ENCODE measurements around the gene C10orf95. TPM values are rescaled to one million over a fixed set of nuclear protein-coding genes. Genes with fewer than 3 reads are reported as not detected.

Gene C10orf95
- total RNA-seq, 1 experiment from 2014 or later, result 0.82 TPM

DNA sequence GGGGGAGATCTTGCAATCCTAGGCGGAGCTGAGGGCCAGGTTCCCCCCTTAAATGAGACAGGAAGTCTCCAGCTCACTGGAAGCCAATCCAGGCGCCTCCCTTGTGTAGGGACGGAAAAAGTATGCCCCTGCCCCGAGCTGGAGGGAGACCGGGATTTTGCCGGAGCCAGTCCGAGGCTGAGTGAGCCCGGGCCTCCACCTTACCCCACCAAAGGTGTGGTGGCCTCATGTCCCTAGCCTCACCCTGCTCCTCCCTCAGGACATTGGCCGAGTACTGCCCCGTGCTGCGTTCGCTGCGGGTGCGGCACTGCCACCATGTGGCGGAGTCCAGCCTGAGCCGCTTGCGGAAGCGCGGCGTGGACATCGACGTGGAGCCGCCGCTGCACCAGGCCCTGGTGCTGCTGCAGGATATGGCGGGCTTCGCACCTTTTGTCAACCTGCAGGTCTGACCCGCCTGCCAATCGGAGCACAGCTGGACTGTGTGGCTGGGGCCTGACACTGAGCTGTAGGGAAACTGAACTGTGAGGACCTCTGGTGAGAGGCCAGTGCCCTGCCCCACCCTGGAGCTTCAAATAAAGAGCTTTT, 28.7 kb downstream of the C10orf95 start:
- Histone ChIP-seq H3K4me3 (ENCODE audit: low read depth, low read length) (peak overlapping the region; percentile 83), H3K4me1 (peaks cover 9% of the 10 kb centered on the region; the same call in 1 of the 2 replicates), H3K36me3 (ENCODE audit: control insufficient read depth, insufficient read depth, low read length) (0 out of 2 replicates have a peak, but pooled peaks cover 1% of the 10 kb centered on the region), H3K9me3 (no peaks in the 10 kb centered on the region), H3K27me3 (replicated peaks; ENCODE audit: control insufficient read depth, insufficient read depth, low read length) (no peaks in the 10 kb centered on the region)
- Mint-ChIP-seq H3K4me3 (ENCODE audit: unreplicated experiment) (peak overlapping the region; percentile 99), H3K36me3 (ENCODE audit: insufficient read depth, unreplicated experiment) (peaks cover 33% of the 10 kb centered on the region), H3K27me3 (ENCODE audit: insufficient read depth, unreplicated experiment) (no peaks in the 10 kb centered on the region), H3K4me1 (ENCODE audit: low read depth, unreplicated experiment) (peaks cover 7% of the 10 kb centered on the region), H3K9me3 (ENCODE audit: unreplicated experiment) (no peaks in the 10 kb centered on the region), H3K27ac (ENCODE audit: unreplicated experiment) (peak overlapping the region; percentile 97)
- TF ChIP-seq, protein P1, sequence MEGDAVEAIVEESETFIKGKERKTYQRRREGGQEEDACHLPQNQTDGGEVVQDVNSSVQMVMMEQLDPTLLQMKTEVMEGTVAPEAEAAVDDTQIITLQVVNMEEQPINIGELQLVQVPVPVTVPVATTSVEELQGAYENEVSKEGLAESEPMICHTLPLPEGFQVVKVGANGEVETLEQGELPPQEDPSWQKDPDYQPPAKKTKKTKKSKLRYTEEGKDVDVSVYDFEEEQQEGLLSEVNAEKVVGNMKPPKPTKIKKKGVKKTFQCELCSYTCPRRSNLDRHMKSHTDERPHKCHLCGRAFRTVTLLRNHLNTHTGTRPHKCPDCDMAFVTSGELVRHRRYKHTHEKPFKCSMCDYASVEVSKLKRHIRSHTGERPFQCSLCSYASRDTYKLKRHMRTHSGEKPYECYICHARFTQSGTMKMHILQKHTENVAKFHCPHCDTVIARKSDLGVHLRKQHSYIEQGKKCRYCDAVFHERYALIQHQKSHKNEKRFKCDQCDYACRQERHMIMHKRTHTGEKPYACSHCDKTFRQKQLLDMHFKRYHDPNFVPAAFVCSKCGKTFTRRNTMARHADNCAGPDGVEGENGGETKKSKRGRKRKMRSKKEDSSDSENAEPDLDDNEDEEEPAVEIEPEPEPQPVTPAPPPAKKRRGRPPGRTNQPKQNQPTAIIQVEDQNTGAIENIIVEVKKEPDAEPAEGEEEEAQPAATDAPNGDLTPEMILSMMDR (IDR thresholded peaks at IDR 0.05; ENCODE audit: insufficient read depth in 1 of 2, low read depth in 1 of 2, low read length in 1 of 2, severe bottlenecking in 1 of 2, unreplicated experiment in 1 of 2), result peak; percentile 84 to 95
- BruUV-seq (replicated peaks), result TSS peak; percentile 42
- peak; percentile 90 to 92 for DNase-seq
- POLR2A ChIA-PET, result interaction anchor here (0.6 to 2.7 kb wide), 3 partner anchors 10 to 28 kb away, joined by 3 to 20 read pairs (median 8); partner anchors contain the start of gene CUEDC2
- CTCF ChIA-PET, result interaction anchor here (0.7 to 5.3 kb wide), 15 partner anchors 10 to 253 kb away, joined by 3 to 37 read pairs (median 5); partner anchors contain the start of genes CUEDC2, ELOVL3 and NFKB2
- intact Hi-C loops (cut with micrococcal nuclease; ENCODE audit: unreplicated experiment), result loop anchor here (1.0 to 5.0 kb wide), 4 partner anchors 10 to 160 kb away; partner anchors contain the start of gene CUEDC2

DNA sequence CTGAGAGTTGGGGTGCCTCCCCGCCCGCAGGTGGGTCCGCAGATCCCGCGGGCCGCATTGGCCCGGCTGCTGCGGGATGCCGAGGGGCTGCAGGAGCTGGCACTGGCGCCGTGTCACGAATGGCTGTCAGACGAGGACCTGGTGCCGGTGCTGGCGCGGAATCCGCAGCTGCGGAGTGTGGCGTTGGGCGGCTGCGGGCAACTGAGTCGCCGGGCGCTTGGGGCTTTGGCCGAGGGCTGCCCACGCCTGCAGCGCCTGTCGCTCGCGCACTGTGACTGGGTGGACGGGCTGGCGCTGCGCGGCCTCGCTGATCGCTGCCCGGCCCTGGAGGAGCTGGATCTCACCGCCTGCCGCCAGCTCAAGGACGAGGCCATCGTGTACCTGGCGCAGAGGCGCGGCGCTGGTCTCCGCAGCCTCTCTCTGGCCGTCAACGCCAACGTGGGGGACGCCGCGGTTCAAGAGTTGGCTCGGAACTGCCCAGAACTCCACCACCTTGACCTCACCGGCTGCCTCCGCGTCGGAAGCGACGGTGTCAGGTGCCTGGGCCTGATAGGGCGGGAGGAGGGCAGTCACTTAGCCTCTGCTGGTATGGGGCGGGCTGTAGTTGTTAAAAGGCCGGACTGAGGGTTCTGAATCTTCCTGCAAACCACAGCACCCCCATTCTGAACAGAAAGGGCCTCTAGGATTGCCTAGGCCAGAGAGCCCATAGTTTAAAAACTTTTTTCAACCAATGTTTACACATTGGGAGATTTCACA, 29.4 kb downstream of the C10orf95 start:
- H3K9me3 ChIP-seq, result no peaks in the 10 kb centered on the region
- Mint-ChIP-seq H3K9me3 (ENCODE audit: unreplicated experiment) (no peaks in the 10 kb centered on the region), H3K27me3 (ENCODE audit: insufficient read depth, unreplicated experiment) (no peaks in the 10 kb centered on the region), H3K36me3 (ENCODE audit: insufficient read depth, unreplicated experiment) (peaks cover 33% of the 10 kb centered on the region), H3K4me1 (ENCODE audit: low read depth, unreplicated experiment) (peaks cover 7% of the 10 kb centered on the region), H3K4me3 (ENCODE audit: unreplicated experiment) (peak overlapping the region; percentile 99), H3K27ac (ENCODE audit: unreplicated experiment) (peak overlapping the region; percentile 97)
- BruUV-seq (replicated peaks), result no TSS peak
- peak overlapping the region; percentile 83 for H3K4me3 ChIP-seq (ENCODE audit: low read depth, low read length)
- peaks cover 9% of the 10 kb centered on the region; the same call in 1 of the 2 replicates for H3K4me1 ChIP-seq
- TF ChIP-seq, protein P1 (IDR thresholded peaks at IDR 0.05; ENCODE audit: insufficient read depth in 1 of 2, low read depth in 1 of 2, low read length in 1 of 2, severe bottlenecking in 1 of 2, unreplicated experiment in 1 of 2), result no peak
- 0 out of 2 replicates have a peak, but pooled peaks cover 1% of the 10 kb centered on the region for H3K36me3 ChIP-seq (ENCODE audit: control insufficient read depth, insufficient read depth, low read length)
- POLR2A ChIA-PET, result interaction anchor here (0.6 to 2.7 kb wide), 3 partner anchors 10 to 57 kb away, joined by 3 to 20 read pairs (median 8); partner anchors contain the start of gene CUEDC2
- CTCF ChIA-PET, result interaction anchor here (0.9 to 5.3 kb wide), 14 partner anchors 10 to 252 kb away, joined by 3 to 37 read pairs (median 6); partner anchors contain the start of genes CUEDC2, ELOVL3 and NFKB2
- no peaks in the 10 kb centered on the region for H3K27me3 ChIP-seq (replicated peaks; ENCODE audit: control insufficient read depth, insufficient read depth, low read length)
- peak in 1 of 2 experiments; percentile 54 for DNase-seq
- intact Hi-C loops (cut with micrococcal nuclease; ENCODE audit: unreplicated experiment), result loop anchor here (1.0 to 5.0 kb wide), 5 partner anchors 10 to 160 kb away; partner anchors contain the start of gene CUEDC2

DNA sequence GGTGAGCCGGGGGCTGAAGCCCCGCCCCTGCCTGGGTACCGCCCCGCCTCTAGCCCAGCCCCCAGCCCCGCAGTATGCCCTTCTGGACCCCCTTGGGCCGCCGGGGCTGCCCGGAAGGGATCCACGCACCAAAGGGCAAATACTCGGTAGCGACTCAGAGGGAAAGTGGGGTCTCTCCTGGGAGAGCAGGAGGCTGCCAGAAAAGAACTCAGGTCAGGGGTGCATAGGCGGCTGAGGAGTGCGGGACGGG, 29.9 kb downstream of the C10orf95 start:
- Mint-ChIP-seq H3K27ac (ENCODE audit: unreplicated experiment) (peak overlapping the region; percentile 97), H3K9me3 (ENCODE audit: unreplicated experiment) (no peaks in the 10 kb centered on the region), H3K36me3 (ENCODE audit: insufficient read depth, unreplicated experiment) (peaks cover 33% of the 10 kb centered on the region), H3K27me3 (ENCODE audit: insufficient read depth, unreplicated experiment) (no peaks in the 10 kb centered on the region), H3K4me3 (ENCODE audit: unreplicated experiment) (peak overlapping the region; percentile 99), H3K4me1 (ENCODE audit: low read depth, unreplicated experiment) (peaks cover 7% of the 10 kb centered on the region)
- ChIA-PET CTCF (interaction anchor here (0.6 to 5.3 kb wide), 13 partner anchors 11 to 370 kb away, joined by 3 to 37 read pairs (median 5); partner anchors contain the start of genes CUEDC2, ELOVL3 and NFKB2), POLR2A (interaction anchor here (0.6 to 2.7 kb wide), 4 partner anchors 11 to 58 kb away, joined by 3 to 20 read pairs (median 7); partner anchors contain the start of gene CUEDC2)
- TF ChIP-seq, protein P1 (IDR thresholded peaks at IDR 0.05; ENCODE audit: insufficient read depth in 1 of 2, low read depth in 1 of 2, low read length in 1 of 2, severe bottlenecking in 1 of 2, unreplicated experiment in 1 of 2), result no peak
- Histone ChIP-seq H3K9me3 (no peaks in the 10 kb centered on the region), H3K36me3 (ENCODE audit: control insufficient read depth, insufficient read depth, low read length) (0 out of 2 replicates have a peak, but pooled peaks cover 1% of the 10 kb centered on the region), H3K4me1 (peaks cover 9% of the 10 kb centered on the region; the same call in 1 of the 2 replicates), H3K4me3 (ENCODE audit: low read depth, low read length) (peak overlapping the region; percentile 83), H3K27me3 (replicated peaks; ENCODE audit: control insufficient read depth, insufficient read depth, low read length) (no peaks in the 10 kb centered on the region)
- no TSS peak for BruUV-seq (replicated peaks)
- no peak for DNase-seq
- intact Hi-C loops (cut with micrococcal nuclease; ENCODE audit: unreplicated experiment), result loop anchor here (2.0 to 5.0 kb wide), 2 partner anchors 39 to 161 kb away; no protein-coding TSS in a partner anchor
